CD4-positive, alpha-beta T cell treated with Interleukin-10 for 1 hour (primary cell): ENCODE results near the gene SH3TC1.
A peak's percentile ranks its signal among the peaks of the same experiment; 100 is the strongest.

Experiments
- DNase-seq: peaks from one replicate; pipeline ENCODE4 v3.0.0-alpha.2; 2020

The SH3TC1 gene

DNA sequence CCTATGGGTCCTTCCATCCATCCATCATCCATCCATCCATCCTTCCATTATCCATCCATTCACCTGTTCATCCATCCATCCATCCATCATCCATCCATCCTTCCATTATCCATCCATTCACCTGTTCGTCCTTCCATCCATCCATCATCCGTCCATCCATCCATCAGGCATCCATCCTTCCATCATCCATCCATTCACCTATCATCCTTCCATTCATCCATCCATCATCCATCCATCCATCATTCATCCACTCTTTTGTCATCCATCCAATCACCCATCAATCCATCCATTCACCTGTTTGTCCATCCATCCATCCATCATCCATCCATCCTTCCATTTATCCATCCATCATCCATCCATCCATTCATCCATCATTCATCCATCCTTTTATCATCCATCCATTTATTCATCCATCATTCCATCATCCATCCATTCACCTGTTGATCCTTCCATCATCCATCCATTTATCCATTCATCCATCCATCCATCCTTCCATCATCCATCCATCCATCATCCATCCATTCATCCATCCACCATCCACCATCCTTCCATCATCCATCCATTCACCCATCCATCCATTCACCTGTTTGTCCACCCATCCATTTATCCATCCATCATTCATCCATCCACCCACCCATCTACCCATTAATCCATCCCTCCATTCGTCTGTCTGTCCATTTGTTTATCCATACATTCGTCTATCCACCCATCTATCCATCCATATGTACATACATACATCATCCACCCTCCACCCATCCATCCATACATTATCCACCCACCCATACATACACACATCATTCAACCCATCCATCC is 34.8 kb downstream of the SH3TC1 start:
- DNase-seq, result no peak

DNA sequence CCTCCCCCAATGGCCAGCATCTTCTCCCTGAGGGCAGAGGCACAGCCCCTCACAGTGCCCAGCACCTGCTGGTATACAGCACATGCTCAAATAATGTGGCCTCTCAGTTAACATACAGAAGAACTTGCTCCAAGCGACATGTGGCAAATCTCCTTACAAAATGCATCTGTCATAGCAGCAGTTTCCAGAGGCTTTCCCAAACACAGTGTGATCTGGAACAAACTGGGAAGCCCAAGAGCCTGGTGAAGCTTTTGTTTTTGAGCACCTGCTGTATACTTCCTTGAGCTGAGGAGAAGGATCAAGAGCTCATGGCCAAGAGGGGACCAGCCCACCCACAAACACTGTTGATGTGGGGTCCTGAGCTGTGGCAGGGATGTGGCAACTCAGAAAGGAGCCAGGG is 35.6 kb downstream of the SH3TC1 start:
- no peak for DNase-seq

DNA sequence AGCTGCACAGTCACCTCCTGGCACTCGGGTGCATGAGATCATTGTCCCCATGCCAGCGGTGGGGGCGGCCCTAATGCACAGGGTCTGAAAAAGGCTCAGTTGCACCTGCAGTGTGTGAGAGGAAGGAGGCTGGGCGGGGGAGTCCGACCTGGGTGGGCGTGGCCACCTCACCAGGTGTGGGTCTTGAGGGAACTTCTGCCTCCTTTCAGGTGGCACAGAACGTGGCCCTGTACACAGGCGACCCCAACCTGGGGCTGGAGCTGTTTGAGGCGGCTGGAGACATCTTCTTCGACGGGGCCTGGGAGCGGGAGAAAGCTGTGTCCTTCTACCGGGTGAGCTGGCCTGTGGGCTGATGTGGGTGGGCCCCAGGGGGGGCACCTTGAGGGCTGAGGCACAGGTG is 36.1 kb downstream of the SH3TC1 start:
- DNase-seq, result no peak

DNA sequence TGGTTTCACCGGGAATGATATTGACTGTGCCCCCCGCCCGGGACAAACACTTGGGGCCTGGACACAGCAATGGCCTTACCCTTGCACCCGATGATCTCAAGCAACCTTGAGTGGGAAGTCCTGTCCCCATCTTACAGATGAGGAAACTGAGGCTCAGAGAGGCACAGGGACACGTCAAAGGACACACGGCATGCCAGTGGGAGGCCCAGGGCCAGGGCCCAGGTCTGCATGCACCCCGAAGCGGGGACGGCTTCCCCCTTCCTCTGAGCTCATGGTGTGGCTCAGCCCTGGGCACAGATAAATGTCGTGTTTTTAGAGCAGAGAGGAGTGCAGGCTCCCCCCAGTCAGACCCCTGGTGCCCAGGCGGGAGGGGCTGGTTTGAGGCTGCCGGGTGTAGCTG is 36.6 kb downstream of the SH3TC1 start:
- DNase-seq, result no peak

DNA sequence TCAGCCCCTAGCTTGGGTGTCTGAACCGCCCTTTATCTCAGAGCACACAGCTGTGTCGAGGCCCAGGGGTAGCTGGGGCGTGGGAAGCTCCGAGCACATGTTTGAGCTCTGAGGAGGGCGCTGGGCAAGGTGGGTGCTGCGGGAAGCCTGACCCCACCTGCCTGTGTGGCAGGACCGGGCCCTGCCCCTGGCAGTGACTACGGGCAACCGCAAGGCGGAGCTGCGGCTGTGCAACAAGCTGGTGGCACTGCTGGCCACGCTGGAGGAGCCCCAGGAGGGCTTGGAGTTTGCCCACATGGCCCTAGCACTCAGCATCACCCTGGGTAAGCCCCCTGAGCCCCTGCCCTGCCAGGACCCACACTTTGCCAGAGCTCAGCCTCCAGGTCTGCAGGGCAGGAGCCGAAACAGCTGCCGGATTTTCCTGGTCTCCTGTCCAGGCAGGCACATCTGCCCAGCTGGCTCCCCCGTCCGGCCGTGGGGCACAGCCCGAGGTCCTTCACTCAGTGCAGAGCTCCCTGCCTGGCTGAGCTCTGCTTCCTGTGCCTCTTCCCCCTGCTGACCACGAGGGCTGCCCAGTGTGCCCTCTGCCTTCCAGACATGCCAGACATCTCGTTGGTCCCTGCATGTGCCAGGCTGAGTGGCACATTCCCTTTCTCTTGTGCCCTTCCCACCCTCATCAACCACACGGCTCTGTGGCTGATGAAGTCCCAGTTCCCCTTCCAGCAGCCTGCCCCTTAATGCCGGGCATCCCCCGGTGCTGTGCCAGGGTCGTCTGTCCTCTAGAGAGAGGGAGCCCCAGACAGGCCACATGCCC is 37.2 kb downstream of the SH3TC1 start:
- DNase-seq, result no peak

DNA sequence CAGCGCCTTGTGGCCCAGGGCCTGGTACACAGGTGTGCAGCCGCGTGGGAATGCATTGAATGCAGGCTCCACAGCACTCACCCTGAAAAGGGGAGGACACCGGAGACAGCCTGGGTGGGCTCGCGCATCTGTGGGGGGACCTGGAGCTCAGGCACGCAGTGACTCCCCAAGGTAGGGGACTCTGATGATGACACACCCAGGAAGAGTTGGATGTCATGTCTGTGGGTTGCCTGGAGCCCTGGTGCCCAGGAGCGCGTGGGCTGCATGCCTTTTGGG is 37.8 kb downstream of the SH3TC1 start:
- DNase-seq, result no peak

DNA sequence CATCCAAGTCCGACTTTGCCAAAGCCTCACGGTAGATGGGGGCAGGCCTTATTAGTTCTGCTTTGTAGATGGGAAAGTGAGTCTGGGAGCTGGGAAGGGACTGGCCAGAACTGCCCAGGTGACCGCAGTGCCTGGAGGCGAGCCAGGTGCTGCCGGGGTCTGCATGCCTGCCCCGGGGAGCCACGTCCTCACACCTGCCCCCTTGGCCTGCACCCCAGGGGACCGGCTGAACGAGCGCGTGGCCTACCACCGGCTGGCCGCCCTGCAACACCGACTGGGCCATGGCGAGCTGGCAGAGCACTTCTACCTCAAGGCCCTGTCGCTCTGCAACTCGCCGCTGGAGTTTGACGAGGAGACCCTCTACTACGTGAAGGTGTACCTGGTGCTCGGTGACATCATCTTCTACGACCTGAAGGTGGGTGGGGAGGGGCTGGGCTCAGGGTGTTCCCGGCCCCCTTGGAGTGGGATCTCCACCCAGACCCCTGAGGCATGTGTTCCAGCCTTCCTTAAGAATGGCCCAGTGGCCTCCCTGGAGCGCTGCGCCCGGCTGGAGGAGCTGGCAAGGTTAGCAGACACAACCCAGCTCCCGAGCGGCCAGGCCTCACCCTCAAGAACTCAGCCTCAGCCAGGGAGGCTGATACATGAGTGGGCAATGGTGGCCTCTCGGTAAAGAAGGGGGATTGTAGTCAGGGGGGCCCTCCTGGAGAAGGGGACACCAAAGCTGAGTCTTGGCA is 38.3 kb downstream of the SH3TC1 start:
- no peak for DNase-seq

DNA sequence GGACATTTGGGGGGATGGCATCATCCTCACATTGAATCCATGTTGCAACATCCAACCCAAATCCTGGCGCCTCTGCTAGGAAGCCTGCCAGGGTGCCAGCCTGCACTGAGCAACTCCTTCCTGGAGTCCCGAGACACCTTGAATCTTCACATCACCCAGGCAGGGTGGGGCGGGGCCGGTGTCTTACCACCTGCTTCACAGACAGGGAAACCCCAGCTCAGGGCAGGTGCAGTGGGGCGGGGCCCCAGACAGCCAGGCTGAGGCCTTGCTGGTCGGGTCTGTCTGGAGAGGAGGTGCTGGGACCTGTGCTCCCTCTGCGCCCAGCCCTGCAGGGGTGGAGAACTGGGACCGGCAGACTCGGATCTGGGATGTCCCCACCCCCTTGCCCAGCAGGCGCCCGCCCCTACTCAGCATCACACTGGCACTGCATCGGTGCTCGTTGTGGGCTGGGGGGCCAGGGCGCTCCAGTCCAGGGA is 39.0 kb downstream of the SH3TC1 start:
- DNase-seq, result peak; percentile 11

DNA sequence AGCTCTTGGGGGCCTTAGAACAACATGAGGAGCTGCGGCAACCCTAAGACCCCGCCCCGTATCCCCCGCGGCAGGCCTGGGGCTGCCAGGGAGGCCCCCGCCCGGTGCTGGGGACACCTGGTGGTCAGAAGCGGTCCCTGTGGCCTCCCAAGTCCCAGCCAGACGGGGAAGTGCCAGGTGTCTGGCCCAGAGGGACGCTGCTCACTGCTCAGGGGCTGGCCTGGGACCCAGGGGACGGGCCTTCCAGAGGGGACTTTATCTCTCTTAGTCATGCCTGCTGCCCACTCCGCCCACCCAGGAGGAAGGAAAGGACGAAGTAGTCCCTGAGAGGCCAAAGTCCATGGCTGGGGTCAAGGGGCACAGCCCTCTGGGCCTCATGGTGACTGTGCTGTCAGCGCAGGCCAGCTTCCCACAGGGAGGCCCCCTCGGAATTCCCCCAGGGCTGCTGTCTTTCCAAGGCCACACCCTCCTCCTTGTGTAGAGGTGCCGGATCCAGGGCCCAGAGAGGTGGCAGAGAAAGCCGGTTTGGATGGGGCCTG is 39.5 kb downstream of the SH3TC1 start:
- no peak for DNase-seq

DNA sequence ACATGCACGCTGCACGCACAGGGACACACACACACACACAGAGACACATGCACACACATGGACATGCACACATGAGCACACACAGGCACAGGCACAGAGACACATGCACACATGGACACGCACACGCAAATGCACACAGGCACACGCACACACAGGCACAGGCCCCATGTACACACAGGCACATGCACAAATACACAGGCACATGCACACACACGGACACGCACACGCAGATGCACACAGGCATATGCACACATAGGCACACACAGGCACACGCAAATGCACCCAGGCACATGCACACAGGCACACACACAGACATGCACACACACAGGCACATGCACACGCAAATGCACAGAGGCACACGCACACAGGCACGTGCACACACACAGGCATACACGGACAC is 40.1 kb downstream of the SH3TC1 start:
- DNase-seq, result no peak

DNA sequence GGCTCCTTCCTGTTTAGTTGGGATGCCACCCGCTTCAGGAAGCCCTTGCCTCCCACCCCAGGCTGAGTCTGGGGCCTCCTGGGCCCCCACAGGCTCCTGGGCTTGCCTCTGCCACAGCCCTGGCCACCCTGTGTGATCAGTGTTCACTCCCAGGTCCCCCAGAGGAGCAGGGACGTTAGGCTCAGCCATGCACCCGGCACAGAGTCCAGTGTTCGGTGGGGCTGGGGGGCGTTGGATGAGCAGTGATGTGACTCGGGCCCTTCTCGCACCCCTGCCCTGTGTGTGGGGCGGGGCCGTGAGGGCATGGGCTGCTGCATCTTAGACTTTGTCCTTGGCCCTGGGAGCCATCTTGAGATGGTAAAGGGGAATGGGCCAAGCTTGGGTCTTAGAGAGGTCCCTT is 40.6 kb downstream of the SH3TC1 start:
- no peak for DNase-seq

DNA sequence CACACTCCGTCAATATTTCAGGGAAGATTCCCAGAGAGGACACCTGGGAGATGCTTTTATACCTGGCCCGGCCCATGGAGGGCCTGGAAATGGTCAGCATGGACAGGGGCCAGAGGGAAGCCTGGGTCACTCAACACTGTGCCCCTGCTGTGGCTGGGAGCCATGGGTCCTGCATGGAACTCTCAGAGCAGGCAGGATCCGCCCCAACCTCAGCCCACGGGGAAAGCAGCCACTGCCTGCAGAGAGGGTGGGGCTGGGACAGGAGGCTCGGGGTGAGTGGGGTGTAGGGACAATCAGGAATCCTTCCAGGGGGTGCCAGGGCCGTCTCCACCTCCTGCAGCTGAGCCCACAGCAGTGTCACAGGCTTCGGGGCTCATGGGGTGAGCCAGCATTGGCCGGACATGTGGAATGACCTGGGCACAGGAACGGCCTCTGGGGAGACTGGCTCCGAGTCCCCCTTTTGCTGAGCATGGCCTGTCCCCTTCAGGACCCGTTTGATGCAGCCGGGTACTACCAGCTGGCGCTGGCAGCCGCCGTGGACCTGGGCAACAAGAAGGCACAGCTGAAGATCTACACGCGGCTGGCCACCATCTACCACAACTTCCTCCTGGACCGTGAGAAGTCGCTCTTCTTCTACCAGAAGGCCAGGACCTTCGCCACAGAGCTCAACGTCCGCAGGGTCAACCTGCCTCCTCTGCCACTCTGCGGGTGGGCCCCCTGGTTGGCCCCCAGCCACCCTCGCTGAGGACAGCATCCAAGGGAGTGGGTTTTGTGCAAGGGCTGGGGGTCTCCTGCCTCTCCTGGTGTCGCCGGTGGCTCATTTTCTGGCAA is 41.3 kb downstream of the SH3TC1 start:
- no peak for DNase-seq

DNA sequence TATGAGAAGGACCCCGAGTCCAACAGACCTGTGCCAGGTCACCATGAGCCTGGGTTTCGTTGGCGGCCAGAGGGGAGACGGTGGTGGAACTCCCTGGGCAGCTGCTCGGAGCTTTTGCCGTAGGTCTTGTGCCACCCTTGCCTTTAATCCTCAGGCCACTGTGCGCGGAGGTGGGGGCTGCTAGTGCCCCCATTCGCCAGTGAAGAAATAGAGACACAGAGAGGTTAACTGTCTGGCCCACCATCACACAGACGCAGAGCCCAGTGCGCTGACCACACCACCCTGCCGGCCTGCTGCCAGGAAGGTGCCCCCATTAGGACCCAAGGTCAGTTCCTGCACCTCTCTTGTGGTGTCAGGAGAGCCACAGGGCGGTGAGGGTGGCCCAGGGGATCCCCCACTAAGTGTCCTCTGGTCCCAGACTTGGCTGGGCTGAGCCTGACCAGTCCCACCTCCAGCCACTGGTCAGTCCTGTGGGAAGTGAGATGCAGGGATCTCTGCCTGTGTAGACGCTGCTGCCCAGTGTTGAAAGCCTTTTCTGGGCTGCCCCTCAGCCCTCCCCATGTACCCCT is 42.2 kb downstream of the SH3TC1 start:
- no peak for DNase-seq

DNA sequence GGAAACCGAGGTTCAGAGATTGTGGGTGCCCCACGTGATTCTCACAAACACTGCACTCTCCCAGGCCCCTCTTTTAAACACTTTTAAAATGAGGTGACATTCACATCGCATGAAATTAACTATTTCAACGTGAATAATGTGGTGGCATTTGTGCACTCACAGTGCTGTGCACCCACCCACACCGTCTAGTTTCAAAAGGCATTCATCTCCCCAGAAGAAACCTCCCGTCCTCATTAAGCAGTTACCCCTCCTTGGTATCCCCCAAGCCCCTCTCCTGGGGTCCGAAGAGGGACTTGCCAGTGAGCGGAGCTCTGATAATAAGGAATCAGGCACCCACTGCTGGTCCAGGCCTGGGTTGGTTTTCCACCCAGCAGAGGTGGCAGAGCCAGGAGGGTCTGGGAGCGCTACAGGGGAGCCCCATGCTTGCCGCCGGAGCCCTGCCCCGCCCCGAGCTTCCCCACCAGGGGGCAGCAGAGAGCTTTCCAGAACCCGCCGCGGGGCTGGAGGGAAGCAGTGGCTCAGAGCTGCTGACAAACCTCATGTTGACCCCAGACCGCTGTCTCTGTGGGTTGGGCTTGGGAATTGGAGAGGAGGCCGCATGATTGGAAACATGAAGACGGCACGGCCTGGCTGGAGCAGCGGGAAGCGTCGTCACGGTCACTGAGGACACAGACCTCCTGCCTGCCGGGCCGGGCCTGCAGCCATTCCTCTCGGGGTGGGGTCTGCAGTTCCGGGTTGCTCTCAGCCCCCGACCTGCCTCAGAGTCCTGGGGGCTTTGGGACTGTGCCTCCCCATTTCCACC is 43.0 kb downstream of the SH3TC1 start:
- peak; percentile 72 for DNase-seq

DNA sequence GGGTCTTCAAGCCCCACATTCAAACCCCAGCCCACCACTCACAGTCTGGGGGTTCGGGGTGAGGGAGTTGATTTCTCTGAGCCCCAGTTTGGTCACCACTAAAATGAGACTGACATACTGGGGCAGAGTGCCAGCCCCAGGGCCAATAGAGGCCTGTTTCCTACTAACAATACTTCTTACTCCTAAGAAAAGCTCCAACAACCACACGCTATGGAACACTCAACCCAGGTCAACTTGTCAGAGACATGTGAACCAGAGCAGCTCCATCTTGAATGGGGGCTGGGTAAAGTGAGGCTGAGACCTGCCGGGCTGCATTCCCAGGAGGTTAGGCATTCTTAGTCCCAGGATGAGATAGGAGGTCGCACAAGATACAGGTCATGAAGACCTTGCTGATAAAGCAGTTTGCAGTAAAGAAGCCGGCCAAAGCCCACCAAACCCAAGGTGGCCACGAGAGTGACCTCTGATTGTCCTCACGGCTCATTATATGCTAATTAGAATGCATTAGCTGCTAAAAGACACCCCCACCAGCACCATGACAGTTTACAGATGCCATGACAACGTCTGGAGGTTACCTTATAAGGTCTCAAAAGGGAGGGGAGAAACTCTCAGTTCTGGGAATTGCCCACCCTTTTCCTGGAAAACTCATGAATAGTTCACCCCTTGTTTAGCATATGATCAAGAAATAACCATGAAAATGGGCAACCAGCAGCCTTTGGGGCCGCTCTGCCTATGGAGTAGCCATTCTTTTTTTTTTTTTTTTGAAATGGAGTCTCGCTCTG is 43.9 kb downstream of the SH3TC1 start:
- DNase-seq, result no peak

DNA sequence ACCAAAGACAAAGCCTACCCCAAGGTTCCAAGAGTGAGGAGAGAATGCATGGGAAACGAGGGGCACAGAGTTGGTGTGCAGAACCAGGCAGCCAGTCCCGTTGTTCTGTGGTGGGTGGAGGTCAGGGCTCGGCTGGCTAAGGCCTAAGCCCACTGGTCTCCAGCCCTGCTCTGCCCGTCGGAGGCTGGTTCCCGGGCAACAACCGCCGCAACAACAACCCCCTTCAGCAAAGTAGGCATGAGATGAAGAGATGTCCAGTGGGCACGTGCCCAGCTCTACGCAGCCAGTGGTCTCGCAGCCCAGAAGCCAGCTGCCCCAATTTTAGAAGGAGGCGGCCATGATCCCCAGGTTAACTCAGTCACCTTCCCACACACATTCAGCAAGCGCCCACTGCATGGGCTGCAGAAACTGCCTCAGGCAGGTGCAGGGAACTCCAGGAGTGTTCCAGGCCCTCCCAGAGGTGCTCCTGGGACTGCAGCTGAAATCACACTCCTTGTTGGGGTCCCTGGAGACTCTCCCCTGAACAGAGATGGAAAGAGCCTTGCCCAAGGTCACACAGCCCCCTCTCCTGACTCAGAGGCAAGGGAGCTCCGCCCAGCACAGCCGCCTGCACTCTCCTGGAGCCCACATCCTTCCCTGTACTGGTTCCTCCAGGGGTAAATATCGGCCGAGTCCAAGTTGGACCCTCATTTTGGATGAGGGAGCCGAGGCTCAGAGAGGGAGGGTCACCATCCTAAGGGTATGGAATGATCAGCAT is 45.1 kb downstream of the SH3TC1 start:
- DNase-seq, result no peak

DNA sequence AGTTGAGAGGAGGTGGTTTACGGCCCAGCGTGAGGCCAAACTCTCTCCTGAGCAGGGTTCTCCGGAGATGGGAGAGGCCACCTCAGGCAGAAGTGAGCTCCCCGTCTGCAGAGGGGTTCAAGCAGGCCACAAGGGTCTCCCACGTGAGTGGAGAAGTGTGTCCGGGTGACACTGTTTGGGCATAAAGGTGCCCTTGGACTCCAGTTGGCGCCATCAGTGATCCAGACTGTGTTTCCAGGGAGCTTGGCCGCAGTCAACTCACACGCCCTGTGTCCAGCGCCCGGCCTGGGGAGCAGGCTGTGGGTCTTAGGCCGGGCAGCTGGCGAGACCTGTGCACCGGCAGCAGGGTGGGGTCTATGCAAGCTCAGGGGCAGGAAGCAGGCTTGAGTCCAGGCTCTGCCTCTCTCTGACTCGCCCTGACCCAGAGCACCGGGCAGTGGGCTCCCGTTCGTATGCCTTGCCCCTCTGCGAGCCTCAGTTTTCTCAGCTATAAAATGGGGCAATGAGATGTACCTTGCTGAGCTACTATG is 45.9 kb downstream of the SH3TC1 start:
- no peak for DNase-seq

DNA sequence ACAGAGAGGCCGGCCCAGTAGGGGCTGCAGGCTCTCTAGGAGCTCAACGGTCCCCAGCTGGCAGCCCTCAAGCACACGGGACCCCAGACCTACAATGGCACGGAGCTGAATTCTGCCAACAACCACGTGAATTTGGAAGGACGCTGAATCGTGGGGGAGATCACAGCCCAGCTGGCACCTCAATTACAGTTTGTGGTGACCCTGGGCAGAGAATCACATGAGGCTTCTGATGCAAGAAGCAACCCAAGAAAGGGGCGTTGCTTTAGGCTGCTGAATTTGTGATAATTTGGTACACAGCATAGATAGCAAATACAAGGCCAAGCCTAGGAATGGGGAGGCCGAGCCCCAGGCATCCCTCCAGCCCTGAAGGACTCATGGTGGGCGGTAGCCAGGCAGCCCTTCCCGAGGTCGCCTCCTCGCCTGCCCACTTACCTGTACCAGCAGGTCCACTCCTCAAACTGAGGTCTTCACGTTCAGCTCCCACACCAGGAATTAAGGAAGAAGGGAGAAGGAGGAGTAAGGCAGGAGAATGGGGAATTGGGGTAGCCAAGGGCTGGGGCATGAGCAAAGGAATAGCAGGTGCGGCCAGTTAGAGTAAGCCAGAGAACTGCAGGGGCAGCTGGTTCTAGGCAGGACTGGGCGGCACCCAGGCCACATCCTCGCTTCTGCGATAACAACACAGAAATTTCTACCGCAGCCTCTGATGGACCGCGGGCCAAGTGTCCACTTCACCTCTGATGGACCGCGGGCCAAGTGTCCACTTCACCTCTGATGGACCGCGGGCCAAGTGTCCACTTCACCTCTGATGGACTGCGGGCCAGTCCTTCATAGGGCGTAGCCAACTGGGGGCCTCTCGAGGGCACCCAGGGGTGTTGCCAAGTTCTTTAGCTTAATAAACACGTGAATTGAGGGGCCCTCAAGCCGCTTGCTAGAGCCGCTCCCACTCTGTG is 47.1 kb downstream of the SH3TC1 start:
- DNase-seq, result no peak
